Fibroblast of lung (primary cell): ENCODE results near the gene KLHDC7A. TPM values are rescaled to one million over a fixed set of nuclear protein-coding genes. Genes with fewer than 3 reads are reported as not detected.

Experiments
- DNase-seq, 2 donors: peaks; one replicate each; pipeline versions ENCODE4 v3.0.0 to v3.0.0-alpha.2; 2010; ENCODE audit warnings: low read depth in 2 of 2
- H2AFZ ChIP-seq: 2 replicates; pipeline ENCODE4 v1.5.1; 2012; ENCODE audit warnings: low read length, control low read depth, inconsistent platforms
- H3K27ac ChIP-seq: 2 replicates; pipeline ENCODE4 v1.5.1; 2011; ENCODE audit warnings: low read length, control low read depth; ENCODE audit not compliant: insufficient read depth
- H3K27me3 ChIP-seq: 2 replicates; pipeline ENCODE4 v1.5.1; 2011; ENCODE audit warnings: mild to moderate bottlenecking, low read length; ENCODE audit not compliant: control insufficient read depth, insufficient read depth
- H3K36me3 ChIP-seq: 2 replicates; pipeline ENCODE4 v1.5.1; 2011; ENCODE audit warnings: low read length; ENCODE audit not compliant: control insufficient read depth, insufficient read depth
- H3K4me1 ChIP-seq: 2 replicates; pipeline ENCODE4 v1.5.1; 2011; ENCODE audit warnings: low read length; ENCODE audit not compliant: control insufficient read depth, insufficient read depth; ENCODE audit errors: extremely low read depth
- H3K4me2 ChIP-seq: 2 replicates; pipeline ENCODE4 v1.5.1; 2011; ENCODE audit warnings: low read length, control low read depth; ENCODE audit not compliant: insufficient read depth; ENCODE audit errors: extremely low read depth
- H3K4me3 ChIP-seq, 4 experiments: fragments of 200-600 bp in 1 of 4; sonication (generic) in 1 of 4; replicated peaks in 1 of 4; 2 replicates each; pipeline ENCODE4 v1.5.1; 2011 to 2016; ENCODE audit warnings: low read length in 4 of 4, low read depth in 3 of 4, mild to moderate bottlenecking in 3 of 4, control low read depth in 2 of 4, inconsistent platforms in 1 of 4, mixed read lengths in 1 of 4; ENCODE audit not compliant: insufficient read depth in 1 of 4; ENCODE audit errors: control extremely low read depth in 1 of 4
- H3K79me2 ChIP-seq: 2 replicates; pipeline ENCODE4 v1.5.1; 2012; ENCODE audit warnings: mild to moderate bottlenecking, low read length, inconsistent platforms; ENCODE audit not compliant: control insufficient read depth, insufficient read depth
- H3K9ac ChIP-seq: 2 replicates; pipeline ENCODE4 v1.5.1; 2011; ENCODE audit warnings: mild to moderate bottlenecking, low read length, control low read depth; ENCODE audit not compliant: insufficient read depth
- H3K9me3 ChIP-seq: 2 replicates; pipeline ENCODE4 v1.5.1; 2012; ENCODE audit warnings: low read depth, low read length; ENCODE audit not compliant: control insufficient read depth, insufficient read depth
- H4K20me1 ChIP-seq: 2 replicates; pipeline ENCODE4 v1.5.1; 2011; ENCODE audit warnings: low read length; ENCODE audit not compliant: control insufficient read depth, insufficient read depth; ENCODE audit errors: extremely low read depth
- CTCF ChIP-seq, 2 donors: IDR thresholded peaks in 1 of 2; conservative IDR thresholded peaks in 1 of 2; 1 replicate in 1 of 2; 2 replicates in 1 of 2; pipeline ENCODE4 v1.5.1; 2011 to 2012; ENCODE audit warnings: low read length in 2 of 2, control low read depth in 1 of 2, inconsistent platforms in 1 of 2, low read depth in 1 of 2, mild to moderate bottlenecking in 1 of 2
- EZH2 ChIP-seq: IDR thresholded peaks from 2 replicates; pipeline ENCODE4 v1.5.1; 2012; ENCODE audit warnings: low read length, control low read depth, mild to moderate bottlenecking; ENCODE audit errors: missing control alignments
- polyA plus RNA-seq, 2 donors: library from polyadenylated mRNA; depleted of rRNA in 1 of 2; stranded (reverse) in 1 of 2; unstranded in 1 of 2; fragments of >200 nt; gene quantifications; 2 replicates each; pipeline ENCODE4 v1.2.1, GENCODE V29; 2011 to 2012; ENCODE audit warnings: missing spikeins in 1 of 2
- total RNA-seq: library from RNA; depleted of rRNA; stranded (reverse); fragments of >200 nt; gene quantifications from 2 replicates; pipeline ENCODE4 v1.2.1, GENCODE V29; 2014

Gene KLHDC7A
- total and polyA plus RNA-seq, 2 donors (not counting 1 experiment from before 2014, with no cell fraction given): not detected

GRCh38 chr1:18533259-18533658 lies 52.5 kb downstream of the KLHDC7A start:
- Histone ChIP-seq H3K4me2 (no peak overlapping the region), H3K4me1 (no peaks in the 10 kb centered on the region), H3K9ac (no peak overlapping the region), H3K4me3 (no peak overlapping the region), H3K36me3 (no peaks in the 10 kb centered on the region), H3K27me3 (no peaks in the 10 kb centered on the region), H3K79me2 (no peaks in the 10 kb centered on the region), H4K20me1 (no peaks in the 10 kb centered on the region), H3K27ac (no peak overlapping the region), H2AFZ (no peak overlapping the region), H3K9me3 (no peaks in the 10 kb centered on the region)
- DNase-seq: no peak
- no peak for TF ChIP-seq CTCF (conservative IDR thresholded peaks at IDR 0.05 in 1 of 2, IDR thresholded peaks at IDR 0.05 in 1 of 2; ENCODE audit: low read depth in 1 of 2, low read length in 2 of 2)

- no peak overlapping the region for H3K9ac ChIP-seq
- TF ChIP-seq EZH2: no peak
- no peak for TF ChIP-seq CTCF (conservative IDR thresholded peaks at IDR 0.05 in 1 of 2, IDR thresholded peaks at IDR 0.05 in 1 of 2; ENCODE audit: low read depth in 1 of 2, low read length in 2 of 2)
- H4K20me1 ChIP-seq: no peaks in the 10 kb centered on the region
- no peak overlapping the region for H3K27ac ChIP-seq
- no peak for DNase-seq
- no peaks in the 10 kb centered on the region for H3K27me3 ChIP-seq
- no peak overlapping the region for H3K4me2 ChIP-seq
- no peaks in the 10 kb centered on the region for H3K36me3 ChIP-seq
- no peaks in the 10 kb centered on the region for H3K4me1 ChIP-seq
- H3K79me2 ChIP-seq: no peaks in the 10 kb centered on the region
- no peaks in the 10 kb centered on the region for H3K9me3 ChIP-seq
- H3K4me3 ChIP-seq: no peak overlapping the region
- no peak overlapping the region for H2AFZ ChIP-seq
Measured at GRCh38 chr1:18534810-18535205, 54.1 kb downstream of the KLHDC7A start.

Other genes with a start within 250 kb of the KLHDC7A start
- gene PAX7, start 149.9 kb downstream of the KLHDC7A start, total RNA-seq: not detected in 2 replicates
- not detected in 2 replicates for gene PAX7, start 149.9 kb downstream of the KLHDC7A start, polyA plus RNA-seq